HG03108 (cell line): ENCODE data around the gene SHBG.
"Not testable (repeated sequence)": the region's sequence is repeated elsewhere in the genome, so short reads cannot be mapped to it uniquely, and the experiment has no call there.

Experiments
- ATAC-seq: cut with Tn5 transposase; IDR thresholded peaks from one replicate; pipeline ENCODE4 v1.9.1; 2021; ENCODE audit warnings: moderate library complexity; ENCODE audit not compliant: unreplicated experiment

The SHBG gene

GRCh38 chr17:7611635-7612293 lies 18.2 kb upstream of the SHBG start:
- ATAC-seq = no peak

GRCh38 chr17:7612294-7612640 lies 17.7 kb upstream of the SHBG start:
- ATAC-seq = no peak

- no peak for ATAC-seq
Measured at GRCh38 chr17:7613769-7614424, 16.0 kb upstream of the SHBG start.

GRCh38 chr17:7614425-7615264 lies 15.3 kb upstream of the SHBG start, which contains the start of gene FXR2:
TSS of gene FXR2 (minus strand) at chr17:7614897. CDS start at chr17:7614532, 365 bp downstream.
- ATAC-seq = peak; percentile 85

GRCh38 chr17:7615265-7615747 lies 14.6 kb upstream of the SHBG start:
- no peak for ATAC-seq

- ATAC-seq = no peak
Measured at GRCh38 chr17:7618608-7619007, 11.3 kb upstream of the SHBG start.

GRCh38 chr17:7620835-7621234 lies 9.1 kb upstream of the SHBG start:
- no peak for ATAC-seq

GRCh38 chr17:7623661-7624060 lies 6.3 kb upstream of the SHBG start:
- ATAC-seq = no peak

GRCh38 chr17:7625749-7626148 lies 4.2 kb upstream of the SHBG start:
- not testable (repeated sequence) for ATAC-seq

GRCh38 chr17:7626307-7626706 lies 3.6 kb upstream of the SHBG start:
- ATAC-seq = no peak

GRCh38 chr17:7626956-7627249 lies 3.0 kb upstream of the SHBG start:
- ATAC-seq = no peak

- ATAC-seq = peak; percentile 73
Measured at GRCh38 chr17:7627250-7628121, 2.4 kb upstream of the SHBG start, which contains the start of gene SAT2. TSS of gene SAT2 (minus strand) at chr17:7627821. CDS start at chr17:7627635, 186 bp downstream.

GRCh38 chr17:7631398-7632380 lies 1.8 kb downstream of the SHBG start:
- ATAC-seq = no peak

- no peak for ATAC-seq
Measured at GRCh38 chr17:7632492-7632894, 2.6 kb downstream of the SHBG start.

- no peak for ATAC-seq
Measured at GRCh38 chr17:7633093-7633492, 3.2 kb downstream of the SHBG start.

GRCh38 chr17:7634384-7634783 lies 4.4 kb downstream of the SHBG start:
- no peak for ATAC-seq

GRCh38 chr17:7636163-7636562 lies 6.2 kb downstream of the SHBG start:
- ATAC-seq = no peak

- no peak for ATAC-seq
Measured at GRCh38 chr17:7640783-7641182, 10.8 kb downstream of the SHBG start.

- ATAC-seq = not testable (repeated sequence)
Measured at GRCh38 chr17:7641635-7642034, 11.7 kb downstream of the SHBG start.

- no peak for ATAC-seq
Measured at GRCh38 chr17:7644775-7645174, 14.8 kb downstream of the SHBG start.
